ENCODE results near the gene ST7. TPM values are rescaled to one million over a fixed set of nuclear protein-coding genes. Genes with fewer than 3 reads are reported as not detected.
"Not testable (repeated sequence)": the region's sequence is repeated elsewhere in the genome, so short reads cannot be mapped to it uniquely, and the experiment has no call there.

ST7 gene
- total RNA-seq, 1 donor from 2014 or later = 17.0 TPM

GRCh38 chr7:117116211-117116610 is 162.9 kb downstream of the ST7 start:
- Histone ChIP-seq H3K27me3 (ENCODE audit: control insufficient read depth, insufficient read depth, low read length) (no peaks in the 10 kb centered on the region), H3K36me3 (ENCODE audit: control insufficient read depth, insufficient read depth, low read length) (no peaks in the 10 kb centered on the region), H3K4me3 (ENCODE audit: low read depth, low read length) (no peak overlapping the region)
- TF ChIP-seq, protein P1, sequence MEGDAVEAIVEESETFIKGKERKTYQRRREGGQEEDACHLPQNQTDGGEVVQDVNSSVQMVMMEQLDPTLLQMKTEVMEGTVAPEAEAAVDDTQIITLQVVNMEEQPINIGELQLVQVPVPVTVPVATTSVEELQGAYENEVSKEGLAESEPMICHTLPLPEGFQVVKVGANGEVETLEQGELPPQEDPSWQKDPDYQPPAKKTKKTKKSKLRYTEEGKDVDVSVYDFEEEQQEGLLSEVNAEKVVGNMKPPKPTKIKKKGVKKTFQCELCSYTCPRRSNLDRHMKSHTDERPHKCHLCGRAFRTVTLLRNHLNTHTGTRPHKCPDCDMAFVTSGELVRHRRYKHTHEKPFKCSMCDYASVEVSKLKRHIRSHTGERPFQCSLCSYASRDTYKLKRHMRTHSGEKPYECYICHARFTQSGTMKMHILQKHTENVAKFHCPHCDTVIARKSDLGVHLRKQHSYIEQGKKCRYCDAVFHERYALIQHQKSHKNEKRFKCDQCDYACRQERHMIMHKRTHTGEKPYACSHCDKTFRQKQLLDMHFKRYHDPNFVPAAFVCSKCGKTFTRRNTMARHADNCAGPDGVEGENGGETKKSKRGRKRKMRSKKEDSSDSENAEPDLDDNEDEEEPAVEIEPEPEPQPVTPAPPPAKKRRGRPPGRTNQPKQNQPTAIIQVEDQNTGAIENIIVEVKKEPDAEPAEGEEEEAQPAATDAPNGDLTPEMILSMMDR (IDR thresholded peaks at IDR 0.05; ENCODE audit: insufficient read depth, low read length, poor library complexity, severe bottlenecking) = no peak
- DNase-seq (ENCODE audit: low read depth) = no peak

DNA sequence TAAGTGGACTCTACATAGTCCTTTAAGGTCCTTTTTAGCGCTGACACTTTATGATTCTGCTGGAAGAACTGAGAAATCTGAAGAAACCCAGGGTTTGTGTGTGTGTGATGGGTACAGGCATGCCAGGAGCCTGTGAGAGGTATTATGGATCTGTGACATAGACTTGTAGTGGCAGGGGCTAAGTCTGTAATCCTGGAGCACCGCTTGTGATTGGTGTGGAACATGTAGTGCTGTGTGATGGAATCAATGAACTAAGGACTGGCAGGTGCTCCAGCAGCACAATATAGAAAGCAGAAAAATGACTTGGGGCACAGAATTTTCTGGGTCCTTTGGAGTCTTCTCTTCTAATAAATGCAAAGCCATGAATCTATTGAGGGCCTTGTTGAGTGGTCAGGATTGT is 163.9 kb downstream of the ST7 start:
- no peak overlapping the region for H3K4me3 ChIP-seq (ENCODE audit: low read depth, low read length)
- H3K36me3 ChIP-seq (ENCODE audit: control insufficient read depth, insufficient read depth, low read length) = no peaks in the 10 kb centered on the region
- TF ChIP-seq, protein P1 (IDR thresholded peaks at IDR 0.05; ENCODE audit: insufficient read depth, low read length, poor library complexity, severe bottlenecking) = no peak
- no peaks in the 10 kb centered on the region for H3K27me3 ChIP-seq (ENCODE audit: control insufficient read depth, insufficient read depth, low read length)
- DNase-seq (ENCODE audit: low read depth) = no peak

DNA sequence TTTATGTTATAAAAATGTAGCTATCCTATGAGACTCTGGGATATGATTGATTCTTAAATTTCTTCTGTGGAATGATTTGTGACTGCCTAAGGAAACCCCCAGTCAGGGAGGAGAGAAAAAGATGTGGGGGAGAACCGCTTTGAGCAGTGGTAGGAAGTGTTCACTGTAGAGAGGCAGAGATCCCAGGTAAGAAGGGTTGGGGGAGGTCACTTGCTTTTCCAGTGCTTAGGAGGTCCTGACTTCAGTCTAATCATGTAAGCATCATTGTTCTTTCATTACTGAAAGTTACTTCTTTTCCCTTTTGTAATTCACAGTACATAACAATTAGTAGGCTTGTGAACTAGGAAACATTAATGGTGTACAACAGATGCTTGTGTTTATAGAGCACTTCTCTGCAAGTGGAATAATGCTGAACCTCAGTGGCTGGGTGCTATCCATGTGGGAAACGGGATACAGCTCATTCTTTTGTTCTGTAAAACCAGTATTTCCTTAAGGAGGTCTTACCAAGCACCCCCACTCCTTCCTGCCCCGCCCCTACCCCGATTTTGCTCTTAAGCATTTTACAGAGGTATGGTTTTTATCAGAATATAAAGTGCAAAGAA is 165.4 kb downstream of the ST7 start:
- Histone ChIP-seq H3K36me3 (ENCODE audit: control insufficient read depth, insufficient read depth, low read length) (no peaks in the 10 kb centered on the region), H3K27me3 (ENCODE audit: control insufficient read depth, insufficient read depth, low read length) (no peaks in the 10 kb centered on the region), H3K4me3 (ENCODE audit: low read depth, low read length) (no peak overlapping the region)
- TF ChIP-seq, protein P1 (IDR thresholded peaks at IDR 0.05; ENCODE audit: insufficient read depth, low read length, poor library complexity, severe bottlenecking) = no peak
- DNase-seq (ENCODE audit: low read depth) = no peak

DNA sequence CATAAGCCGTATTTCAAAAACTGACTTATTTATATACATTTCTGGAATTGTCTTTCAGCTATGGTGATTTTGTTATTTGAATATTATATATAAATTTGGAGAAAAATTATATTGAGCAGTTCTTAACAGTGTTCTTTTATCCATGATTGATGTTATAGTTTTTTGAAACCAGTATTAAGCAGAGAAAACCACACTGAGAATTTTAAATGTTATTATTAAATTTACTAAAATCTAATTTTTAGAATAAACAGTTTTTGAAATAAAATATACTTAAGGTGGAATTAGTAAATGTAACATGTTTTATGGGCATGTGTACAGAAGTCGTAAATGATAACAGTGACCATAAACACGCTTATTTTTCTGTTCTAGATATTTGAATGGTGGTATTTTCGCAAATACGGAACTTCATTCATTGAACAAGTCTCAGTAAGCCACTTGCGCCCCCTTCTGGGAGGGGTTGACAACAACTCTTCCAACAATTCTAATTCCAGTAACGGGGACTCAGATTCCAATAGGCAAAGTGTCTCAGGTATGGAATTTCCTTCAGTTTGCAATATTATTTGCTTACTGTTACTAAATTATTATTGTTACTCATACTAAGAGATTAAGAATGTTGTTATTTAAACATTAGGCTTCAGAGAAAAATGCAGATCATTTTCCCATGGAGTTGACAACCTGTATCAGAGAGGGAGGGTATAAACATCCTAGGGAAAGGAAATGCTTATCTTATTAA is 166.1 kb downstream of the ST7 start:
- DNase-seq (ENCODE audit: low read depth) = no peak
- TF ChIP-seq, protein P1 (IDR thresholded peaks at IDR 0.05; ENCODE audit: insufficient read depth, low read length, poor library complexity, severe bottlenecking) = peak; percentile 89
- no peak overlapping the region for H3K4me3 ChIP-seq (ENCODE audit: low read depth, low read length)
- H3K27me3 ChIP-seq (ENCODE audit: control insufficient read depth, insufficient read depth, low read length) = no peaks in the 10 kb centered on the region
- no peaks in the 10 kb centered on the region for H3K36me3 ChIP-seq (ENCODE audit: control insufficient read depth, insufficient read depth, low read length)

- not testable (repeated sequence) for H3K4me3 ChIP-seq (ENCODE audit: low read depth, low read length); H3K36me3 ChIP-seq (ENCODE audit: control insufficient read depth, insufficient read depth, low read length); DNase-seq (ENCODE audit: low read depth); H3K27me3 ChIP-seq (ENCODE audit: control insufficient read depth, insufficient read depth, low read length)
Measured at GRCh38 chr7:117120321-117120720, 167.0 kb downstream of the ST7 start.

DNA sequence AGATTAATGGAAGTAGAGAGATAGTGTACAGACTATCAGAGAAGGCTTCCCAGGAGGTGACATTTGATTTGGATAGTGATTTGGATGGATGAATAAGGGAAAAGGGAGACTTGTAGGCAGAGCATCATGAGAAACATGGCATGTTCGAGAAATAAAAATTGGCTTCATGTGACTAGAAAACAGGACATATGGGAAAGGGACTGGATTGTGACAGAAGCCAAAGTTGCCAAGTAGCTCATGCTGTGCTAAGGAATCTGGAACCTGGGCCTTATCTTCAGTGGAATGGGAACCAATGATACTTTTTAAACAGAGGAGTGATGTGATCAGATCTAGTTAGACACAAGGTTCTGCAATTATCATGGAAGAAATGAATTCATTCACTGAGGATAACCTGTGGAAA is 168.7 kb downstream of the ST7 start:
- H3K27me3 ChIP-seq (ENCODE audit: control insufficient read depth, insufficient read depth, low read length) = not testable (repeated sequence)

GRCh38 chr7:117122536-117122935 is 169.2 kb downstream of the ST7 start:
- Histone ChIP-seq H3K4me3 (ENCODE audit: low read depth, low read length) (no peak overlapping the region), H3K27me3 (ENCODE audit: control insufficient read depth, insufficient read depth, low read length) (no peaks in the 10 kb centered on the region), H3K36me3 (ENCODE audit: control insufficient read depth, insufficient read depth, low read length) (no peaks in the 10 kb centered on the region)
- DNase-seq (ENCODE audit: low read depth) = no peak
- TF ChIP-seq, protein P1 (IDR thresholded peaks at IDR 0.05; ENCODE audit: insufficient read depth, low read length, poor library complexity, severe bottlenecking) = no peak

More for the DNA sequence above, 168.7 kb downstream of the ST7 start:
- H3K36me3 ChIP-seq (ENCODE audit: control insufficient read depth, insufficient read depth, low read length); DNase-seq (ENCODE audit: low read depth); H3K4me3 ChIP-seq (ENCODE audit: low read depth, low read length): not testable (repeated sequence)

Measured in kidney epithelial cell (primary cell).